ENCODE data around the gene NFATC2. TPM values are rescaled to one million over a fixed set of nuclear protein-coding genes. Genes with fewer than 3 reads are reported as not detected.

Gene NFATC2
- 0.16 and 0.36 TPM in 2 replicates for total RNA-seq

DNA sequence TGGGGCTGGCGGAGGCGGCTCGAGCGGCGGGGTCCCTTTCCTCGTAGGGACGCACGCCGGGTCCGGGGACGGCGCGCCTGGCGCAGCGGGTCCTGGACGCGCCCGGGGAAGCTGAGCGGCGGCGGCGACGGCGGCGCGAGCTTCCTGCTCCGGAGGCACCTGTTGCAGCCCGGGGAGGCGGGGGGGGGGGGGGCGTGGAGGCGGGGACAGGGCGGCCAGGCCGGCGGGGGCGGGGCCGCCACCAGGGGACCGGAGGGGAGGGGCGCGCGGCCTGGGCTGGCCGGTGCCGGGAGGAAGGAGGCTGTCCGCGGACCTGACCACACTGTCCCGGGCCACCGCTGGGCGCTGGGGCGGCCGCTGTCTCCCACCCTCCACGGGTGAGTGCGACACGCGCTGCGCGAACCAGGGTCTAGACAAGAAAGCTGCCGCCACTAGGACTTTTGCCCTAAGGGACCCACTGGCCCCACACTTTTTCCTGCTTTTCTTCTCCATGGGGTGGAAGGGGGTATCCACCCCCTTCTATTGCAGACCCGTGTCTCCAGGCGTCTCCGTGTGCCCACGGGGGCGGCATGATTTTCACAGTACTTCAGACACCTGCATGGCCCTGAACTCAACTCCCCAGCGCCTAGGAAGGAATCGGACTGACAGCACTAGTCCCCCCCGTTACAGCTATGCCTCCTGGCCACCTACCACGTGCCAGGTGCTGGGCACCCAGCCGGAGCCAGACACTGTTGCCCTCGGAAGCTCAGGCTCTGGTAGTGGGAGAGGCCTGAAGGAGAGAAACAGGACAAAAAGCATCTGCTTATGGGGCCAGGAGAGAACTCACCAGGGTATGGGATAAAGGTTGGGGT lies at the start of gene NFATC2:
NFATC2 (minus strand) TSS at position 149 of the 851 bp plus-strand sequence. CDS start 220 bp downstream, outside the sequence.

Other genes with a start within 250 kb of the NFATC2 start
- gene ATP9A, start 225.7 kb upstream of the NFATC2 start, total RNA-seq, result 7.8 and 8.1 TPM in 2 replicates

All from cardiac atrium fibroblast (primary cell).